ENCODE measurements around the gene PIK3C2A. TPM values are rescaled to one million over a fixed set of nuclear protein-coding genes. Genes with fewer than 3 reads are reported as not detected.

PIK3C2A gene
- total and polyA plus RNA-seq, 2 of the 8 experiments (the other 6 are each of a cell fraction or from before 2014, with no cell fraction given), result 20.1 to 127 TPM

GRCh38 chr11:17257196-17257595 lies 49.4 kb upstream of the PIK3C2A start:
- FAIRE-seq (no peak), DNase-seq (ENCODE audit: low read depth in 1 of 2, low spot score in 2 of 2) (no peak)
- no peak overlapping the region for H3K23ac ChIP-seq (ENCODE audit: insufficient read length)
- no peaks in the 10 kb centered on the region for H3K79me2 ChIP-seq (ENCODE audit: control insufficient read depth in 1 of 2, insufficient read depth in 2 of 2, low read length in 2 of 2)
- no peaks in the 10 kb centered on the region for H3K79me1 ChIP-seq (ENCODE audit: low read depth, low read length)
- TF ChIP-seq NANOG (IDR thresholded peaks at IDR 0.05; ENCODE audit: insufficient read depth, low read depth, low read length, poor library complexity, severe bottlenecking), result no peak
- H2BK12ac ChIP-seq (ENCODE audit: low read depth, low read length), result no peak overlapping the region
- no peak overlapping the region for H3K56ac ChIP-seq (replicated peaks; ENCODE audit: insufficient read length, low read depth, low read length)
- no peak overlapping the region; the same call in 1 of the 2 replicates for H4K8ac ChIP-seq (ENCODE audit: extremely low read depth, insufficient read depth, low read length)
- no peak overlapping the region for H3K4ac ChIP-seq (replicated peaks; ENCODE audit: insufficient read length, low read depth, low read length)
- H3K9me3 ChIP-seq (ENCODE audit: insufficient read depth in 2 of 2, low read depth in 1 of 2, low read length in 1 of 2), result no peaks in the 10 kb centered on the region
- no peaks in the 10 kb centered on the region for H4K20me1 ChIP-seq (replicated peaks in 1 of 2; ENCODE audit: control insufficient read depth in 1 of 2, insufficient read depth in 2 of 2, low read length in 2 of 2)
- no peak overlapping the region for H2BK120ac ChIP-seq (replicated peaks; ENCODE audit: low read depth, low read length)
- H2AFZ ChIP-seq (ENCODE audit: low read length), result no peak overlapping the region
- H3K23me2 ChIP-seq (ENCODE audit: low read depth, low read length), result no peaks in the 10 kb centered on the region
- H2BK15ac ChIP-seq (ENCODE audit: low read length), result no peak overlapping the region
- POLR2A ChIA-PET (ENCODE audit: partially characterized antibody), result interaction anchor here (0.6 kb wide), 1 partner anchor 119 kb away, joined by 3 read pairs; no protein-coding TSS in a partner anchor
- no peak overlapping the region for H2AK5ac ChIP-seq (ENCODE audit: low read depth, low read length)
- H3K14ac ChIP-seq (ENCODE audit: insufficient read length), result no peak overlapping the region
- H3K4me3 ChIP-seq (ENCODE audit: extremely low read depth in 1 of 4, insufficient read depth in 2 of 4, low read depth in 3 of 4, low read length in 4 of 4), result no peak overlapping the region
- no peak overlapping the region for H2BK5ac ChIP-seq (ENCODE audit: low read depth, low read length)
- H3K9ac ChIP-seq (replicated peaks in 1 of 4; ENCODE audit: extremely low read depth in 1 of 4, low read depth in 3 of 4, low read length in 3 of 4), result no peak overlapping the region
- no peak overlapping the region for H3K18ac ChIP-seq (ENCODE audit: extremely low read depth, low read length)
- H4K5ac ChIP-seq (ENCODE audit: insufficient read length, low read depth, low read length), result no peak overlapping the region
- CTCF ChIA-PET (ENCODE audit: partially characterized antibody), result interaction anchor here (0.5 to 1.4 kb wide), 3 partner anchors 10 to 249 kb away, joined by 3 read pairs; no protein-coding TSS in a partner anchor
- no peak overlapping the region for H2BK20ac ChIP-seq (ENCODE audit: low read length)
- H3K27me3 ChIP-seq (replicated peaks in 1 of 4; ENCODE audit: control insufficient read depth in 3 of 4, extremely low read depth in 1 of 4, insufficient read depth in 3 of 4, low read length in 3 of 4), result no peaks in the 10 kb centered on the region
- H3K4me1 ChIP-seq (replicated peaks in 1 of 4; ENCODE audit: control insufficient read depth in 3 of 4, insufficient read depth in 4 of 4, low read length in 3 of 4), result no peaks in the 10 kb centered on the region
- no peaks in the 10 kb centered on the region for H3K36me3 ChIP-seq (ENCODE audit: control insufficient read depth in 2 of 4, insufficient read depth in 4 of 4, low read length in 3 of 4)
- WGBS, 2 experiments (ENCODE audit: extremely low coverage in 1 of 2, insufficient coverage in 1 of 2, insufficient read length in 1 of 2, insufficient replicate concordance in 2 of 2, low coverage in 1 of 2, low lambda C conversion rate in 2 of 2, missing lambda C conversion rate in 1 of 2), result 87% methylated on average over 1 of the region's 1 CpG; no CpG with 5 or more reads in 1 of the 2 experiments
- H4K91ac ChIP-seq (replicated peaks; ENCODE audit: insufficient read length, low read length), result no peak overlapping the region
- H3K4me2 ChIP-seq (ENCODE audit: insufficient read depth in 1 of 2, low read depth in 2 of 2, low read length in 2 of 2), result no peak overlapping the region
- H3K27ac ChIP-seq (ENCODE audit: low read depth, low read length), result no peak overlapping the region

Data from H1 (cell line).